Parathyroid adenoma (tissue), 2 donors: Measurements from ENCODE around the gene ABLIM2.
A peak's percentile ranks its signal among the peaks of the same experiment; 100 is the strongest.

Experiments
- H2AFZ ChIP-seq: fragments of 300-600 bp; sonication (generic); one replicate; pipeline ENCODE4 v1.7.0; 2017; ENCODE audit warnings: antibody characterized with exemption, mild to moderate bottlenecking
- H3K27ac ChIP-seq: fragments of 300-600 bp; sonication (generic); one replicate; pipeline ENCODE4 v1.7.0; 2017
- H3K27me3 ChIP-seq: fragments of 300-600 bp; sonication (generic); one replicate; pipeline ENCODE4 v1.7.0; 2017; ENCODE audit warnings: low read length; ENCODE audit not compliant: control insufficient read depth, insufficient read depth
- H3K36me3 ChIP-seq: fragments of 300-600 bp; sonication (generic); one replicate; pipeline ENCODE4 v1.7.0; 2017; ENCODE audit warnings: low read length; ENCODE audit not compliant: control insufficient read depth, insufficient read depth
- H3K4me1 ChIP-seq: fragments of 300-600 bp; sonication (generic); one replicate; pipeline ENCODE4 v1.7.0; 2017; ENCODE audit warnings: control low read depth
- H3K4me2 ChIP-seq: fragments of 300-600 bp; sonication (generic); one replicate; pipeline ENCODE4 v1.7.0; 2017; ENCODE audit warnings: low read length
- H3K4me3 ChIP-seq: fragments of 300-600 bp; sonication (generic); one replicate; pipeline ENCODE4 v1.7.0; 2017; ENCODE audit warnings: low read depth, low read length
- H3K79me2 ChIP-seq: fragments of 300-600 bp; sonication (generic); one replicate; pipeline ENCODE4 v1.7.0; 2017; ENCODE audit warnings: control low read depth
- H3K9ac ChIP-seq: fragments of 300-600 bp; sonication (generic); one replicate; pipeline ENCODE4 v1.7.0; 2017; ENCODE audit warnings: mild to moderate bottlenecking
- H3K9me3 ChIP-seq: fragments of 300-600 bp; sonication (generic); one replicate; pipeline ENCODE4 v1.7.0; 2017; ENCODE audit warnings: low read length; ENCODE audit not compliant: control insufficient read depth
- CTCF ChIP-seq: fragments of 300-600 bp; sonication (generic); IDR thresholded peaks from one replicate; pipeline ENCODE4 v1.7.0; 2017; ENCODE audit warnings: antibody characterized with exemption, mild to moderate bottlenecking
- donor health status: primary hyperparathyroidism.

The ABLIM2 gene

GRCh38 chr4:7964459-7964858 is 194.2 kb downstream of the ABLIM2 start:
- no peaks in the 10 kb centered on the region for H3K27me3 ChIP-seq
- no peaks in the 10 kb centered on the region for H3K9me3 ChIP-seq
- no peak overlapping the region for H2AFZ ChIP-seq
- H3K36me3 ChIP-seq: no peaks in the 10 kb centered on the region
- H3K9ac ChIP-seq: no peak overlapping the region
- peaks cover 7% of the 10 kb centered on the region for H3K4me1 ChIP-seq
- peak overlapping the region; percentile 53 for H3K27ac ChIP-seq
- H3K79me2 ChIP-seq: no peaks in the 10 kb centered on the region
- H3K4me2 ChIP-seq: peak overlapping the region; percentile 53
- no peak for TF ChIP-seq CTCF
- no peak overlapping the region for H3K4me3 ChIP-seq

DNA sequence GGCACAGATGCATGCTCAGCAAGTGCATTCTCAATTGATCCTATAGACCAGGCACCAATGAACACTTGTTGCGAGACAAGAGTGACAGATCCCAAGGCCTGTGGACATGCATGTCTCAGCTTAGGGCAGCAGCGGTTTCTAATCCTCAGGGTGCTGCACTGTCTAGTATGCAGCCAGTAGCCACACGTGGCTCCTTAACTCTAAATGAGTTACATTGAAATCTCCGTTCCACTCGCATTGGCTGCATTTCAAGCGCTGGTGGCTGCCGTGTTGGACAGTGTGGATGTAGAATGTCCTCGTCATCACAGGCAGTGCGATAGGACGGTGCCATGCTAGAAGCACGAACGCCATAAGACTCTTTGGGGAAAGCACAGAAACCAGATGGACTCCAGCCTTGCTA is 194.9 kb downstream of the ABLIM2 start:
- no peaks in the 10 kb centered on the region for H3K9me3 ChIP-seq
- H3K4me1 ChIP-seq: peaks cover 7% of the 10 kb centered on the region
- H3K4me3 ChIP-seq: no peak overlapping the region
- H3K9ac ChIP-seq: no peak overlapping the region
- H3K36me3 ChIP-seq: no peaks in the 10 kb centered on the region
- H3K27ac ChIP-seq: no peak overlapping the region
- no peak overlapping the region for H3K4me2 ChIP-seq
- H3K27me3 ChIP-seq: no peaks in the 10 kb centered on the region
- H2AFZ ChIP-seq: no peak overlapping the region
- H3K79me2 ChIP-seq: no peaks in the 10 kb centered on the region
- no peak for TF ChIP-seq CTCF

GRCh38 chr4:7962609-7963508 is 195.8 kb downstream of the ABLIM2 start:
- H3K27me3 ChIP-seq: no peaks in the 10 kb centered on the region
- no peak overlapping the region for H3K9ac ChIP-seq
- H3K9me3 ChIP-seq: no peaks in the 10 kb centered on the region
- no peak overlapping the region for H2AFZ ChIP-seq
- no peaks in the 10 kb centered on the region for H3K36me3 ChIP-seq
- TF ChIP-seq CTCF: no peak
- no peak overlapping the region for H3K4me3 ChIP-seq
- H3K4me2 ChIP-seq: no peak overlapping the region
- H3K79me2 ChIP-seq: no peaks in the 10 kb centered on the region
- peaks cover 7% of the 10 kb centered on the region for H3K4me1 ChIP-seq
- H3K27ac ChIP-seq: no peak overlapping the region

- H3K79me2 ChIP-seq: no peaks in the 10 kb centered on the region
- H3K27ac ChIP-seq: no peak overlapping the region
- no peak overlapping the region for H3K9ac ChIP-seq
These were observed 197.6 kb downstream of the ABLIM2 start for GRCh38 chr4:7960790-7961655.

More at GRCh38 chr4:7960790-7961655, 197.6 kb downstream of the ABLIM2 start:
- Histone ChIP-seq H3K4me3 (no peak overlapping the region), H3K4me2 (no peak overlapping the region), H3K27me3 (no peaks in the 10 kb centered on the region), H3K9me3 (no peaks in the 10 kb centered on the region), H3K4me1 (peaks cover 7% of the 10 kb centered on the region), H2AFZ (no peak overlapping the region), H3K36me3 (no peaks in the 10 kb centered on the region)
- no peak for TF ChIP-seq CTCF
